ENCODE data around the gene CHD6. TPM values are rescaled to one million over a fixed set of nuclear protein-coding genes. Genes with fewer than 3 reads are reported as not detected.

CHD6 gene
- total RNA-seq, 2 donors from 2014 or later, result 40.9 to 72.0 TPM

- DNase-seq (ENCODE audit: low spot score), result no peak
- no peaks in the 10 kb centered on the region for H3K27me3 ChIP-seq (replicated peaks; ENCODE audit: insufficient read depth)
- H3K27ac ChIP-seq, result no peak overlapping the region
- TF ChIP-seq POLR2AphosphoS5 (IDR thresholded peaks at IDR 0.05), result no peak
- TF ChIP-seq CTCF (IDR thresholded peaks at IDR 0.05), result no peak
- TF ChIP-seq POLR2A (IDR thresholded peaks at IDR 0.05), result no peak
- H3K36me3 ChIP-seq, result no peaks in the 10 kb centered on the region
- H3K4me1 ChIP-seq (replicated peaks), result peaks cover 10% of the 10 kb centered on the region
- 93% methylated on average over 1 of the region's 1 CpG for whole genome bisulfite sequencing
- no peaks in the 10 kb centered on the region for H3K9me3 ChIP-seq
- intact Hi-C loops (cut with DNase I), result no loop called here
- H3K4me3 ChIP-seq, result no peak overlapping the region
Measured at GRCh38 chr20:41530923-41531322, 87.3 kb downstream of the CHD6 start.

- WGBS, result 79% methylated on average over 3 of the region's 3 CpGs
- Histone ChIP-seq H3K27ac (no peak overlapping the region), H3K4me1 (replicated peaks) (peaks cover 18% of the 10 kb centered on the region), H3K27me3 (replicated peaks; ENCODE audit: insufficient read depth) (no peaks in the 10 kb centered on the region), H3K9me3 (no peaks in the 10 kb centered on the region), H3K36me3 (no peaks in the 10 kb centered on the region), H3K4me3 (no peak overlapping the region)
- intact Hi-C loops (cut with DNase I), result no loop called here
- no peak for DNase-seq (ENCODE audit: low spot score)
- no peak for TF ChIP-seq CTCF (IDR thresholded peaks at IDR 0.05)
- TF ChIP-seq POLR2AphosphoS5 (IDR thresholded peaks at IDR 0.05), result no peak
- no peak for TF ChIP-seq POLR2A (IDR thresholded peaks at IDR 0.05)
Measured at GRCh38 chr20:41526327-41526726, 91.8 kb downstream of the CHD6 start.

DNA sequence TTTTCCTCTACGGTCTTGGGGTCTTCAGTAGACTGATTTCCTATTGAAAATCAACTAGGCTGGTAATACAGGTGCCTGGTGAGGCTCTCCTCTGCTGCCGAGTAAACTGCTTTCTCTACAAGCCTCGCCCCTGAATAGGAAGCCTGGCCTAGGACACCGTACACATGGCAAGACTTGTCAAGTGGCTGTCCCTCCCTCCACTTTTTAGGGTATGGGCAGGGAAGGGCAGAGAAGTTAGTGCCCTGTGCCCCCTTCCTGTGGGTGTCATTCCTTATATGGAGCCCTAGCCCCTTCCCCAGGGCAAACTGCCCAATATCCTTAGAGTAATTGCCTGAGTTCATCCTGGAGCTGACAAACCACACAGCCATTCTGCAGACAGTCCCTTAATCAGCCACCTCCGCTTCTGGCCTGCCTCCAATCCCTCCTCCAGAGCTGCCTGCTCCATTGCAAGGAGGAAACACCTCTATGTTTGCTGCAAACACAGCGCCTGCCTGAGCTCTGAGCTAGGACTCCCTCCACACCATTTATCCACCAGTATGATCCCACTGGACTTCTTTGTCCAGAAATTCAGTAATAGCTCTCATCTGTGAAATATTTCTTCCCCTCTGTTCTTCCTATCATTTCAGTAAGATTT lies 93.1 kb downstream of the CHD6 start:
- Histone ChIP-seq H3K9me3 (no peaks in the 10 kb centered on the region), H3K36me3 (no peaks in the 10 kb centered on the region), H3K4me3 (no peak overlapping the region), H3K27me3 (replicated peaks; ENCODE audit: insufficient read depth) (no peaks in the 10 kb centered on the region), H3K4me1 (replicated peaks) (peaks cover 12% of the 10 kb centered on the region), H3K27ac (no peak overlapping the region)
- intact Hi-C loops (cut with DNase I), result no loop called here
- no peak for TF ChIP-seq CTCF (IDR thresholded peaks at IDR 0.05)
- TF ChIP-seq POLR2A (IDR thresholded peaks at IDR 0.05), result no peak
- no peak for TF ChIP-seq POLR2AphosphoS5 (IDR thresholded peaks at IDR 0.05)
- DNase-seq (ENCODE audit: low spot score), result peak; percentile 71
- WGBS, result 37% methylated on average over 6 of the region's 6 CpGs

- no peak for DNase-seq (ENCODE audit: low spot score)
- intact Hi-C loops (cut with DNase I), result no loop called here
- whole genome bisulfite sequencing, result 89% methylated on average over 5 of the region's 5 CpGs
Measured at GRCh38 chr20:41523857-41524256, 94.3 kb downstream of the CHD6 start.

More at GRCh38 chr20:41523857-41524256, 94.3 kb downstream of the CHD6 start:
- H3K4me3 ChIP-seq, result no peak overlapping the region
- no peak overlapping the region for H3K27ac ChIP-seq
- TF ChIP-seq POLR2AphosphoS5 (IDR thresholded peaks at IDR 0.05) (no peak), POLR2A (IDR thresholded peaks at IDR 0.05) (no peak), CTCF (IDR thresholded peaks at IDR 0.05) (no peak)
- no peaks in the 10 kb centered on the region for H3K36me3 ChIP-seq
- H3K4me1 ChIP-seq (replicated peaks), result peaks cover 12% of the 10 kb centered on the region
- no peaks in the 10 kb centered on the region for H3K27me3 ChIP-seq (replicated peaks; ENCODE audit: insufficient read depth)
- H3K9me3 ChIP-seq, result no peaks in the 10 kb centered on the region

All from prostate gland (tissue), 2 donors.